HepG2 (cell line): ENCODE measurements around the gene VPS54. TPM values are rescaled to one million over a fixed set of nuclear protein-coding genes. Genes with fewer than 3 reads are reported as not detected.

Experiments used
- AKAP8 ChIP-seq: sonication (generic); formaldehyde crosslinking; IDR thresholded peaks from 2 replicates; pipeline ENCODE4 v1.5.1; 2020; ENCODE audit warnings: mild to moderate bottlenecking, missing genetic modification reagents
- ATAD3A ChIP-seq: sonication (generic); formaldehyde crosslinking; IDR thresholded peaks from 2 replicates; pipeline ENCODE4 v1.4.0; 2020; ENCODE audit warnings: missing genetic modification reagents
- CBX5 ChIP-seq: sonication (generic); formaldehyde crosslinking; IDR thresholded peaks from 2 replicates; pipeline ENCODE4 v1.4.0; 2020; ENCODE audit warnings: missing genetic modification reagents, borderline replicate concordance
- KIAA2018 ChIP-seq: sonication (generic); formaldehyde crosslinking; IDR thresholded peaks from 2 replicates; pipeline ENCODE4 v1.5.0; 2020; ENCODE audit warnings: mild to moderate bottlenecking, missing genetic modification reagents, borderline replicate concordance
- PRDM4 ChIP-seq: sonication (generic); formaldehyde crosslinking; IDR thresholded peaks from 2 replicates; pipeline ENCODE4 v1.9.0; 2021; ENCODE audit warnings: missing genetic modification reagents, borderline replicate concordance
- ZBTB40 ChIP-seq, 2 experiments: fragments of 450-650 bp in 1 of 2; sonication (generic) in 1 of 2; formaldehyde crosslinking in 1 of 2; IDR thresholded peaks; 2 replicates each; pipeline versions ENCODE4 v1.6.1 to v1.8.0; 2016 to 2022; ENCODE audit warnings: antibody characterized with exemption in 1 of 2, mild to moderate bottlenecking in 1 of 2, missing genetic modification reagents in 1 of 2
- ZFYVE20 ChIP-seq: sonication (generic); formaldehyde crosslinking; IDR thresholded peaks from 2 replicates; pipeline ENCODE4 v1.8.0; 2023; ENCODE audit warnings: low read depth, mild to moderate bottlenecking, moderate library complexity, missing genetic modification reagents, borderline replicate concordance
- polyA plus RNA-seq, 8 experiments: library from polyadenylated mRNA; depleted of rRNA in 3 of 8; stranded (reverse) in 7 of 8; unstranded in 1 of 8; fragments of >200 nt; fragmentation: Illumina TruSeq in 4 of 8; extraction: Trizol in 4 of 8; gene quantifications; 2 replicates each; pipeline versions ENCODE4 v1.2.1 to v1.2.3, GENCODE V29; 2011 to 2016; ENCODE audit warnings: low read depth in 4 of 8, missing spikeins in 1 of 8, mixed read lengths in 1 of 8; ENCODE audit not compliant: insufficient read depth in 1 of 8
- total RNA-seq, 5 experiments: library from RNA; depleted of rRNA; stranded (reverse); fragments of >200 nt; fragmentation: Illumina TruSeq; extraction: Trizol; gene quantifications; 2 replicates each; pipeline ENCODE4 v1.2.3, GENCODE V29; 2016; ENCODE audit warnings: low read depth in 1 of 5

VPS54 gene
- total and polyA plus RNA-seq, 2 of the 13 experiments (the other 11 are each of a cell fraction or from before 2014, with no cell fraction given) = 64.7 to 77.5 TPM

GRCh38 chr2:64001382-64002101, 17.7 kb downstream of the VPS54 start (continued):
- TF ChIP-seq KIAA2018 (CRISPR knock-in tag) (no peak), AKAP8 (CRISPR knock-in tag) (0 out of 2 replicates have a peak, but pooled peaks have one; percentile 39), CBX5 (CRISPR knock-in tag) (no peak), ZFYVE20 (CRISPR knock-in tag) (0 out of 2 replicates have a peak, but pooled peaks have one; percentile 37), ATAD3A (CRISPR knock-in tag) (no peak), ZBTB40 (IDR thresholded peaks at IDR 0.05) (no peak), ZBTB40 (CRISPR knock-in tag; IDR thresholded peaks at IDR 0.05) (0 out of 2 replicates have a peak, but pooled peaks have one; percentile 10), PRDM4 (CRISPR knock-in tag) (no peak)
